GM12878 (cell line): ENCODE data around the gene CREB5. TPM values are rescaled to one million over a fixed set of nuclear protein-coding genes. Genes with fewer than 3 reads are reported as not detected.

Experiments
- ATAC-seq: fragments of 200-7000 bp; cut with Tn5 transposase; 3 replicates; pipeline ENCODE4 v1.9.1; 2020; ENCODE audit warnings: mild to moderate bottlenecking, moderate library complexity
- BruUV-seq: library from RNA; stranded (reverse); fragments of 400-500 nt; replicated peaks from 2 replicates; lab custom pipeline; 2021; lab: Mats Ljungman, UMichigan
- CTCF ChIA-PET: fragments of 300-600 bp; sonication (Branson Sonifier 250); formaldehyde crosslinking; extraction: SDS; loops from one replicate; lab custom pipeline; 2021; ENCODE audit warnings: inconsistent platforms; lab: Yijun Ruan, JAX
- POLR2A ChIA-PET: fragments of 350-600 bp; formaldehyde crosslinking; extraction: SDS; loops from one replicate; lab custom pipeline; 2021; ENCODE audit warnings: inconsistent platforms; lab: Charles Lee
- RAD21 ChIA-PET: fragments of 300-600 bp; sonication (Branson Sonifier 250); formaldehyde crosslinking; loops from one replicate; lab custom pipeline; 2023; ENCODE audit warnings: antibody characterized with exemption; ENCODE audit not compliant: unreplicated experiment; lab: Charles Lee
- SMC1A ChIA-PET: fragments of 300-600 bp; sonication (Branson Sonifier 250); formaldehyde crosslinking; loops from one replicate; lab custom pipeline; 2023; ENCODE audit not compliant: unreplicated experiment, uncharacterized antibody; lab: Charles Lee
- DNase-seq: peaks from one replicate; pipeline ENCODE4 v3.0.0-alpha.2; 2011; ENCODE audit warnings: low read depth, low spot score
- FAIRE-seq: peaks from 3 replicates; lab custom pipeline; 2011; peaks lifted over from hg19 to GRCh38; lab: Jason Lieb, UNC
- H2AFZ ChIP-seq: 2 replicates; pipeline ENCODE4 v1.6.0; 2011; ENCODE audit warnings: low read depth, low read length, control low read depth; ENCODE audit not compliant: control insufficient read depth
- H3K27ac ChIP-seq: 2 replicates; pipeline ENCODE4 v1.5.1; 2011; ENCODE audit warnings: control low read depth; ENCODE audit not compliant: control insufficient read depth, insufficient read depth
- H3K27me3 ChIP-seq, 2 experiments: replicated peaks in 1 of 2; 2 replicates each; pipeline versions ENCODE4 v1.6.0 to v1.6.1; 2011; ENCODE audit warnings: low read length in 1 of 2; ENCODE audit not compliant: control insufficient read depth in 2 of 2, insufficient read depth in 2 of 2
- H3K36me3 ChIP-seq, 2 experiments: 2 replicates each; pipeline ENCODE4 v1.5.1; 2011; ENCODE audit warnings: low read length in 1 of 2; ENCODE audit not compliant: control insufficient read depth in 2 of 2, insufficient read depth in 2 of 2
- H3K4me1 ChIP-seq: 2 replicates; pipeline ENCODE4 v1.6.1; 2011; ENCODE audit warnings: mild to moderate bottlenecking, low read length, moderate library complexity, mixed read lengths; ENCODE audit not compliant: control insufficient read depth, insufficient read depth
- H3K4me2 ChIP-seq: 2 replicates; pipeline ENCODE4 v1.6.0; 2011; ENCODE audit warnings: control low read depth; ENCODE audit not compliant: control insufficient read depth, insufficient read depth
- H3K4me3 ChIP-seq: fragments of 200-600 bp; sonication (generic); 2 replicates; pipeline ENCODE4 v1.5.1; 2016
- H3K79me2 ChIP-seq: 2 replicates; pipeline ENCODE4 v1.6.0; 2011; ENCODE audit warnings: low read length; ENCODE audit not compliant: control insufficient read depth, insufficient read depth
- H3K9ac ChIP-seq: 2 replicates; pipeline ENCODE4 v1.8.0; 2011; ENCODE audit warnings: low read length, control low read depth, mixed read lengths; ENCODE audit not compliant: control insufficient read depth, insufficient read depth
- H3K9me3 ChIP-seq: replicated peaks from 3 replicates; pipeline ENCODE4 v1.5.1; 2011; ENCODE audit warnings: mild to moderate bottlenecking, low read length; ENCODE audit not compliant: control insufficient read depth, insufficient read depth
- H4K20me1 ChIP-seq: 2 replicates; pipeline ENCODE4 v1.6.0; 2011; ENCODE audit not compliant: control insufficient read depth, insufficient read depth
- CHD1 ChIP-seq: IDR thresholded peaks from 2 replicates; pipeline ENCODE4 v1.6.1; 2012; ENCODE audit warnings: low read depth, low read length, improper control_type of control experiment
- EED ChIP-seq: sonication (generic); IDR thresholded peaks from 2 replicates; pipeline ENCODE4 v1.6.1; 2016; ENCODE audit warnings: antibody characterized with exemption, low read depth
- EGR1 ChIP-seq, 2 experiments: IDR thresholded peaks; 1 replicate in 1 of 2; 2 replicates in 1 of 2; pipeline ENCODE4 v1.6.1; 2011 to 2012; ENCODE audit warnings: low read depth in 2 of 2, low read length in 2 of 2, borderline replicate concordance in 1 of 2, mild to moderate bottlenecking in 1 of 2, moderate library complexity in 1 of 2
- FOXK2 ChIP-seq: fragments of 450-650 bp; IDR thresholded peaks from 2 replicates; pipeline ENCODE4 v1.6.1; 2017; ENCODE audit warnings: mild to moderate bottlenecking, moderate library complexity
- KDM1A ChIP-seq: fragments of 200-600 bp; sonication (generic); IDR thresholded peaks from 2 replicates; pipeline ENCODE4 v1.6.1; 2016; ENCODE audit warnings: borderline replicate concordance
- MYB ChIP-seq: fragments of 150-350 bp; IDR thresholded peaks from 2 replicates; pipeline ENCODE4 v1.6.1; 2014; ENCODE audit warnings: mild to moderate bottlenecking, low read depth, low read length, borderline replicate concordance
- NRF1 ChIP-seq: conservative IDR thresholded peaks from 2 replicates; pipeline ENCODE4 v1.6.1; 2011; ENCODE audit warnings: mild to moderate bottlenecking, low read depth, low read length, improper control_type of control experiment
- ZSCAN29 ChIP-seq: fragments of 450-650 bp; IDR thresholded peaks from 2 replicates; pipeline ENCODE4 v1.6.1; 2017; ENCODE audit warnings: mild to moderate bottlenecking, moderate library complexity
- whole genome bisulfite sequencing: methylation state at CpG from one replicate; pipeline ENCODE4 v1.1.6; 2016; ENCODE audit warnings: low lambda C conversion rate; ENCODE audit not compliant: insufficient replicate concordance, insufficient coverage; ENCODE audit errors: missing lambda C conversion rate; 5-methylcytosine and 5-hydroxymethylcytosine counted together
- in situ Hi-C: fragments of 300-500 bp; cut with MboI; formaldehyde crosslinking; loops from 9 replicates; pipeline ENCODE4 v1.14.3; 2018; ENCODE audit warnings: mixed read lengths
- intact Hi-C: fragments of 100-400 bp; cut with micrococcal nuclease; formaldehyde crosslinking; loops from one replicate; pipeline ENCODE4 v1.14.2; 2022; ENCODE audit not compliant: unreplicated experiment
- polyA plus RNA-seq, 11 experiments: library from polyadenylated mRNA; depleted of rRNA in 4 of 11; unstranded in 6 of 11; stranded (reverse) in 5 of 11; fragments of >200 nt; fragmentation: Nextera tagmentation in 4 of 11; fragmentation: Illumina TruSeq in 1 of 11; extraction: Ambion mirVana in 4 of 11; extraction: Trizol in 1 of 11; gene quantifications; 1 replicate in 1 of 11; 2 replicates in 10 of 11; pipeline versions ENCODE4 v1.2.1 to v1.2.3, GENCODE V29; 2011 to 2016; ENCODE audit warnings: inconsistent platforms in 2 of 11, missing spikeins in 2 of 11, low read depth in 1 of 11
- total RNA-seq, 4 experiments: library from RNA; depleted of rRNA in 3 of 4; stranded (reverse); fragments of >200 nt in 3 of 4; fragmentation: Illumina TruSeq in 1 of 4; extraction: Trizol in 1 of 4; gene quantifications; 2 replicates each; pipeline versions ENCODE4 v1.2.1 to v1.2.3, GENCODE V29; 2013 to 2021
- TF ChIP-seq, protein P1 (sequence below): IDR thresholded peaks from 2 replicates; pipeline ENCODE4 v1.6.1; 2011; ENCODE audit warnings: mild to moderate bottlenecking, low read depth, low read length, moderate library complexity; ENCODE audit not compliant: insufficient replicate concordance

CREB5 gene
- total and polyA plus RNA-seq, 10 of the 15 experiments (the other 5 are each of a cell fraction or from before 2014, with no cell fraction given) = 12.9 to 74.1 (median 53.0) TPM

DNA sequence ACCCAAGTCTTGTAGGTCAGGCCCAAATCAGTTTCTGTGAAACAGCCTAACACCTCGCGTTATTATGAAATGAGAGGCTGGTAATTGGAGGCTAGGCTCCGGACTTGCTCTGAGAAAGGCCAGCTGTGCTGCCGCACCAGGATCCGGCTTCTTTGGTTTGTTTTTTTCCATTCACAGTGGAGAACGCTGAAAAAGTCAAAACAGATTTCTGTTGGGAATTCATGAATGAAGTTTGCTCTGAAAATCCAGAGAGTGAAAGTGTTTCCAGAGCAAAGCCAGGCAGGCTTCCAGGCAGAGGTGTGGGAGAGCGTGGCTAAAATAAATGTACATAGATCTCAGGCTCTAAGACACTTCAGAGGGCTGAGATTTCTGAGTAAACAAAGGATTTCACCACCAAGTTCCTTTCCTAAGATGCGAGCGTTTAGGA lies 305.8 kb downstream of the CREB5 start:
- RAD21 ChIA-PET = no interaction called here
- Histone ChIP-seq H3K4me3 (no peak overlapping the region), H3K36me3 (peaks cover 0 to 8% of the 10 kb centered on the region in 2 experiments; a peak in 2 of 4 replicates)
- TF ChIP-seq MYB (no peak), ZSCAN29 (no peak), FOXK2 (no peak), KDM1A (no peak), CHD1 (no peak), EED (no peak), EGR1 (IDR thresholded peaks at IDR 0.05; ENCODE audit: borderline replicate concordance in 1 of 2, low read depth in 2 of 2, low read length in 2 of 2) (no peak), NRF1 (no peak)
- TF ChIP-seq, protein P1, sequence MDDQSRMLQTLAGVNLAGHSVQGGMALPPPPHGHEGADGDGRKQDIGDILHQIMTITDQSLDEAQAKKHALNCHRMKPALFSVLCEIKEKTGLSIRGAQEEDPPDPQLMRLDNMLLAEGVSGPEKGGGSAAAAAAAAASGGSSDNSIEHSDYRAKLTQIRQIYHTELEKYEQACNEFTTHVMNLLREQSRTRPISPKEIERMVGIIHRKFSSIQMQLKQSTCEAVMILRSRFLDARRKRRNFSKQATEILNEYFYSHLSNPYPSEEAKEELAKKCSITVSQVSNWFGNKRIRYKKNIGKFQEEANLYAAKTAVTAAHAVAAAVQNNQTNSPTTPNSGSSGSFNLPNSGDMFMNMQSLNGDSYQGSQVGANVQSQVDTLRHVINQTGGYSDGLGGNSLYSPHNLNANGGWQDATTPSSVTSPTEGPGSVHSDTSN = no peak
- TF ChIP-seq, all 136 proteins: peak for 0
- Histone ChIP-seq H3K4me1 (no peaks in the 10 kb centered on the region), H3K27me3 (no peaks in the 10 kb centered on the region), H3K9ac (no peak overlapping the region), H3K27ac (no peak overlapping the region), H3K79me2 (no peaks in the 10 kb centered on the region), H4K20me1 (no peaks in the 10 kb centered on the region), H2AFZ (no peak overlapping the region), H3K4me2 (no peak overlapping the region), H3K9me3 (no peaks in the 10 kb centered on the region)
- ChIA-PET SMC1A (interaction anchor here (0.7 to 1.6 kb wide), 5 partner anchors 13 to 128 kb away, joined by 3 to 4 read pairs (median 4); no protein-coding TSS in a partner anchor), POLR2A (no interaction called here), CTCF (no interaction called here)
- in situ Hi-C loops (no loop called here), intact Hi-C loops (no loop called here)
- ATAC-seq (no peak), FAIRE-seq (no peak), DNase-seq (no peak)
- WGBS = 67% methylated on average over 9 of the region's 9 CpGs
- no TSS peak for BruUV-seq
